HEK293 (cell line): ENCODE measurements around the gene SIDT1.

Experiments
- CTCF ChIA-PET: fragments of 350-600 bp; formaldehyde crosslinking; extraction: SDS; loops from one replicate; lab custom pipeline; 2021; ENCODE audit warnings: antibody characterized with exemption; lab: Yijun Ruan, JAX
- POLR2A ChIA-PET: fragments of 300-600 bp; formaldehyde crosslinking; extraction: SDS; loops from one replicate; lab custom pipeline; 2020; ENCODE audit warnings: antibody characterized with exemption, inconsistent platforms; lab: Yijun Ruan, JAX
- H3K27ac ChIP-seq: fragments of 200-500 bp; sonication (Bioruptor generic); 2 replicates; pipeline ENCODE4 v1.5.1; 2014; ENCODE audit warnings: low read depth, low read length, control low read depth, inconsistent platforms; ENCODE audit errors: extremely low read depth
- H3K36me3 ChIP-seq, 2 experiments: fragments of 200-500 bp in 1 of 2; sonication (Bioruptor generic) in 1 of 2; 1 replicate in 1 of 2; 2 replicates in 1 of 2; pipeline ENCODE4 v1.5.1; 2014 to 2017; ENCODE audit warnings: inconsistent platforms in 2 of 2, low read length in 2 of 2; ENCODE audit not compliant: control insufficient read depth in 2 of 2, insufficient read depth in 1 of 2
- H3K4me1 ChIP-seq: fragments of 200-500 bp; sonication (Bioruptor generic); 2 replicates; pipeline ENCODE4 v1.5.1; 2014; ENCODE audit warnings: mild to moderate bottlenecking, low read length, inconsistent platforms; ENCODE audit not compliant: control insufficient read depth, insufficient read depth
- H3K4me3 ChIP-seq: 2 replicates; pipeline ENCODE4 v1.5.1; 2011; ENCODE audit warnings: low read depth, mild to moderate bottlenecking, control low read depth, low read length, moderate library complexity
- H3K9me3 ChIP-seq: fragments of 200-500 bp; sonication (Bioruptor generic); 2 replicates; pipeline ENCODE4 v1.5.1; 2014; ENCODE audit warnings: low read depth, low read length, inconsistent platforms; ENCODE audit not compliant: control insufficient read depth, insufficient read depth
- ATF2 ChIP-seq: fragments of 450-650 bp; formaldehyde crosslinking; IDR thresholded peaks from 2 replicates; pipeline ENCODE4 v1.5.1; 2016; ENCODE audit warnings: missing biosample characterization, missing genetic modification characterization, low read depth
- ELK4 ChIP-seq: IDR thresholded peaks from 2 replicates; pipeline ENCODE4 v1.6.1; 2011; ENCODE audit warnings: mild to moderate bottlenecking, low read depth, low read length, borderline replicate concordance
- ZFP3 ChIP-seq: fragments of 450-650 bp; formaldehyde crosslinking; IDR thresholded peaks from 2 replicates; pipeline ENCODE4 v1.5.1; 2016; ENCODE audit warnings: low read depth, missing biosample characterization, missing genetic modification characterization
- ZFP41 ChIP-seq: fragments of 450-650 bp; formaldehyde crosslinking; IDR thresholded peaks from 2 replicates; pipeline ENCODE4 v1.5.1; 2016; ENCODE audit warnings: missing biosample characterization, missing genetic modification characterization, borderline replicate concordance
- ZNF10 ChIP-seq: fragments of 450-650 bp; formaldehyde crosslinking; IDR thresholded peaks from 2 replicates; pipeline ENCODE4 v1.5.1; 2017; ENCODE audit warnings: missing biosample characterization, missing genetic modification characterization
- ZNF138 ChIP-seq: fragments of 450-650 bp; formaldehyde crosslinking; IDR thresholded peaks from 2 replicates; pipeline ENCODE4 v1.5.1; 2016; ENCODE audit warnings: missing biosample characterization, missing genetic modification characterization, borderline replicate concordance
- ZNF169 ChIP-seq: fragments of 450-650 bp; formaldehyde crosslinking; IDR thresholded peaks from 2 replicates; pipeline ENCODE4 v1.5.1; 2016; ENCODE audit warnings: missing biosample characterization, missing genetic modification characterization
- ZNF184 ChIP-seq: fragments of 450-650 bp; IDR thresholded peaks from 2 replicates; pipeline ENCODE4 v1.5.1; 2018; ENCODE audit warnings: missing biosample characterization, mild to moderate bottlenecking, missing genetic modification characterization
- ZNF23 ChIP-seq: fragments of 450-650 bp; formaldehyde crosslinking; IDR thresholded peaks from 2 replicates; pipeline ENCODE4 v1.5.1; 2016; ENCODE audit warnings: missing biosample characterization, missing genetic modification characterization, borderline replicate concordance
- ZNF513 ChIP-seq: fragments of 450-650 bp; IDR thresholded peaks from 2 replicates; pipeline ENCODE4 v1.5.1; 2018; ENCODE audit warnings: missing biosample characterization, missing genetic modification characterization
- ZNF518A ChIP-seq: fragments of 450-650 bp; formaldehyde crosslinking; conservative IDR thresholded peaks from 2 replicates; pipeline ENCODE4 v1.5.1; 2016; ENCODE audit warnings: low read depth, missing biosample characterization, missing genetic modification characterization
- ZNF561 ChIP-seq: fragments of 450-650 bp; IDR thresholded peaks from 2 replicates; pipeline ENCODE4 v1.5.1; 2018; ENCODE audit warnings: missing biosample characterization, missing genetic modification characterization, borderline replicate concordance
- ZNF791 ChIP-seq: fragments of 450-650 bp; formaldehyde crosslinking; IDR thresholded peaks from 2 replicates; pipeline ENCODE4 v1.5.1; 2016; ENCODE audit warnings: missing biosample characterization, missing genetic modification characterization
- ZXDB ChIP-seq: fragments of 450-650 bp; formaldehyde crosslinking; IDR thresholded peaks from 2 replicates; pipeline ENCODE4 v1.5.1; 2016; ENCODE audit warnings: missing biosample characterization, missing genetic modification characterization
- TF ChIP-seq, protein P1 (sequence below): fragments of 450-650 bp; formaldehyde crosslinking; IDR thresholded peaks from 2 replicates; pipeline ENCODE4 v1.5.1; 2016; ENCODE audit warnings: missing biosample characterization, missing genetic modification characterization
- TF ChIP-seq, protein P2 (sequence below): fragments of 450-650 bp; formaldehyde crosslinking; IDR thresholded peaks from 2 replicates; pipeline ENCODE4 v1.5.1; 2016; ENCODE audit warnings: missing biosample characterization, missing genetic modification characterization, borderline replicate concordance
- TF ChIP-seq, protein P3 (sequence below): fragments of 450-650 bp; formaldehyde crosslinking; IDR thresholded peaks from 2 replicates; pipeline ENCODE4 v1.5.1; 2017; ENCODE audit warnings: missing biosample characterization, missing genetic modification characterization

SIDT1 gene

DNA sequence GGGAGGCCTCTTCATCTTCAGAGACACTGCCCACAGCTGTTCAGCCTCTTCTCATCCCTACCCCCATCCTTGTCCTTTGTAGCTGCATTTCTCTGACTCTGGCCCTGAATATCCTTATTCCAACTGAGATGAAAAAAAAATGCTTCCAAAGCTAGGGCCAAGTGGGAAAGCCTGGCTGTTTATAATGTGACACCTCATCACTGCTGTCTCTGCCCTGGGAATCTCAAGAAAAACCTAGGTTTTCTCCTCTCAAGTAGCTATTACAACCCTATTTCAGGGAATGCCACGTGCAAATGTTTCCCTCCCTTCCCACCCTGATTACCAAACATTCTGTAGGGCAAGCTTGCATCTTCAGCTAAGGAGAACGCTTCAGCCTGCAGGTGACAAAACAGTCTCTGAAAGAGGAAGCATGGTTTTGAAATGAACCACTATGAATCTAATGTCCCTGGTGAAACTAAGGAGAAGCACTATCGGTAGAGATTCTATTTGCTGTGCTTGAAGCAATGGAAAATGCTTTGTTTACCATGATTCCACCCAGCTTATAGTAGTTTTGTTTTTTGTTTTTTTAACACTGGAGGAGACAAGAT lies 98.7 kb downstream of the SIDT1 start (continued):
- TF ChIP-seq ZFP41 (tag by site-specific recombination), result no peak
- no peak for TF ChIP-seq ZNF138

GRCh38 chr3:113631573-113631972 lies 99.2 kb downstream of the SIDT1 start:
- no peak overlapping the region for H3K27ac ChIP-seq
- no peak for TF ChIP-seq ZNF513
- no peak for TF ChIP-seq ZNF561 (tag by site-specific recombination)
- no peak for TF ChIP-seq ATF2
- TF ChIP-seq ZFP3 (tag by site-specific recombination), result no peak
- TF ChIP-seq ELK4, result no peak
- TF ChIP-seq ZNF169 (tag by site-specific recombination), result no peak
- TF ChIP-seq ZNF184 (tag by site-specific recombination), result no peak
- TF ChIP-seq, protein P1, sequence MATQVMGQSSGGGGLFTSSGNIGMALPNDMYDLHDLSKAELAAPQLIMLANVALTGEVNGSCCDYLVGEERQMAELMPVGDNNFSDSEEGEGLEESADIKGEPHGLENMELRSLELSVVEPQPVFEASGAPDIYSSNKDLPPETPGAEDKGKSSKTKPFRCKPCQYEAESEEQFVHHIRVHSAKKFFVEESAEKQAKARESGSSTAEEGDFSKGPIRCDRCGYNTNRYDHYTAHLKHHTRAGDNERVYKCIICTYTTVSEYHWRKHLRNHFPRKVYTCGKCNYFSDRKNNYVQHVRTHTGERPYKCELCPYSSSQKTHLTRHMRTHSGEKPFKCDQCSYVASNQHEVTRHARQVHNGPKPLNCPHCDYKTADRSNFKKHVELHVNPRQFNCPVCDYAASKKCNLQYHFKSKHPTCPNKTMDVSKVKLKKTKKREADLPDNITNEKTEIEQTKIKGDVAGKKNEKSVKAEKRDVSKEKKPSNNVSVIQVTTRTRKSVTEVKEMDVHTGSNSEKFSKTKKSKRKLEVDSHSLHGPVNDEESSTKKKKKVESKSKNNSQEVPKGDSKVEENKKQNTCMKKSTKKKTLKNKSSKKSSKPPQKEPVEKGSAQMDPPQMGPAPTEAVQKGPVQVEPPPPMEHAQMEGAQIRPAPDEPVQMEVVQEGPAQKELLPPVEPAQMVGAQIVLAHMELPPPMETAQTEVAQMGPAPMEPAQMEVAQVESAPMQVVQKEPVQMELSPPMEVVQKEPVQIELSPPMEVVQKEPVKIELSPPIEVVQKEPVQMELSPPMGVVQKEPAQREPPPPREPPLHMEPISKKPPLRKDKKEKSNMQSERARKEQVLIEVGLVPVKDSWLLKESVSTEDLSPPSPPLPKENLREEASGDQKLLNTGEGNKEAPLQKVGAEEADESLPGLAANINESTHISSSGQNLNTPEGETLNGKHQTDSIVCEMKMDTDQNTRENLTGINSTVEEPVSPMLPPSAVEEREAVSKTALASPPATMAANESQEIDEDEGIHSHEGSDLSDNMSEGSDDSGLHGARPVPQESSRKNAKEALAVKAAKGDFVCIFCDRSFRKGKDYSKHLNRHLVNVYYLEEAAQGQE (tag by site-specific recombination), result no peak
- TF ChIP-seq ZNF518A, result no peak
- TF ChIP-seq, protein P2, sequence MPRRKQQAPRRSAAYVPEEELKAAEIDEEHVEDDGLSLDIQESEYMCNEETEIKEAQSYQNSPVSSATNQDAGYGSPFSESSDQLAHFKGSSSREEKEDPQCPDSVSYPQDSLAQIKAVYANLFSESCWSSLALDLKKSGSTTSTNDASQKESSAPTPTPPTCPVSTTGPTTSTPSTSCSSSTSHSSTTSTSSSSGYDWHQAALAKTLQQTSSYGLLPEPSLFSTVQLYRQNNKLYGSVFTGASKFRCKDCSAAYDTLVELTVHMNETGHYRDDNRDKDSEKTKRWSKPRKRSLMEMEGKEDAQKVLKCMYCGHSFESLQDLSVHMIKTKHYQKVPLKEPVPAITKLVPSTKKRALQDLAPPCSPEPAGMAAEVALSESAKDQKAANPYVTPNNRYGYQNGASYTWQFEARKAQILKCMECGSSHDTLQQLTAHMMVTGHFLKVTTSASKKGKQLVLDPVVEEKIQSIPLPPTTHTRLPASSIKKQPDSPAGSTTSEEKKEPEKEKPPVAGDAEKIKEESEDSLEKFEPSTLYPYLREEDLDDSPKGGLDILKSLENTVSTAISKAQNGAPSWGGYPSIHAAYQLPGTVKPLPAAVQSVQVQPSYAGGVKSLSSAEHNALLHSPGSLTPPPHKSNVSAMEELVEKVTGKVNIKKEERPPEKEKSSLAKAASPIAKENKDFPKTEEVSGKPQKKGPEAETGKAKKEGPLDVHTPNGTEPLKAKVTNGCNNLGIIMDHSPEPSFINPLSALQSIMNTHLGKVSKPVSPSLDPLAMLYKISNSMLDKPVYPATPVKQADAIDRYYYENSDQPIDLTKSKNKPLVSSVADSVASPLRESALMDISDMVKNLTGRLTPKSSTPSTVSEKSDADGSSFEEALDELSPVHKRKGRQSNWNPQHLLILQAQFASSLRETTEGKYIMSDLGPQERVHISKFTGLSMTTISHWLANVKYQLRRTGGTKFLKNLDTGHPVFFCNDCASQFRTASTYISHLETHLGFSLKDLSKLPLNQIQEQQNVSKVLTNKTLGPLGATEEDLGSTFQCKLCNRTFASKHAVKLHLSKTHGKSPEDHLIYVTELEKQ (tag by site-specific recombination), result no peak
- no peak for TF ChIP-seq ZNF791
- no peak for TF ChIP-seq ZXDB (tag by site-specific recombination)
- TF ChIP-seq ZNF10 (tag by site-specific recombination), result no peak
- TF ChIP-seq, protein P3, sequence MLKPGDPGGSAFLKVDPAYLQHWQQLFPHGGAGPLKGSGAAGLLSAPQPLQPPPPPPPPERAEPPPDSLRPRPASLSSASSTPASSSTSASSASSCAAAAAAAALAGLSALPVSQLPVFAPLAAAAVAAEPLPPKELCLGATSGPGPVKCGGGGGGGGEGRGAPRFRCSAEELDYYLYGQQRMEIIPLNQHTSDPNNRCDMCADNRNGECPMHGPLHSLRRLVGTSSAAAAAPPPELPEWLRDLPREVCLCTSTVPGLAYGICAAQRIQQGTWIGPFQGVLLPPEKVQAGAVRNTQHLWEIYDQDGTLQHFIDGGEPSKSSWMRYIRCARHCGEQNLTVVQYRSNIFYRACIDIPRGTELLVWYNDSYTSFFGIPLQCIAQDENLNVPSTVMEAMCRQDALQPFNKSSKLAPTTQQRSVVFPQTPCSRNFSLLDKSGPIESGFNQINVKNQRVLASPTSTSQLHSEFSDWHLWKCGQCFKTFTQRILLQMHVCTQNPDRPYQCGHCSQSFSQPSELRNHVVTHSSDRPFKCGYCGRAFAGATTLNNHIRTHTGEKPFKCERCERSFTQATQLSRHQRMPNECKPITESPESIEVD (tag by site-specific recombination), result no peak
- TF ChIP-seq ZNF23 (tag by site-specific recombination), result no peak
- CTCF ChIA-PET, result interaction anchor here (0.8 kb wide), 1 partner anchor 38 kb away, joined by 4 read pairs; no protein-coding TSS in a partner anchor
- H3K4me3 ChIP-seq, result no peak overlapping the region
- H3K4me1 ChIP-seq, result no peaks in the 10 kb centered on the region
- POLR2A ChIA-PET, result no interaction called here
- no peaks in the 10 kb centered on the region for H3K36me3 ChIP-seq
- no peaks in the 10 kb centered on the region for H3K9me3 ChIP-seq
